ENCODE measurements around the gene NPEPL1. TPM values are rescaled to one million over a fixed set of nuclear protein-coding genes. Genes with fewer than 3 reads are reported as not detected.

NPEPL1 gene
- total RNA-seq, 4 donors from 2014 or later, result 41.6 to 56.0 (median 47.2) TPM

DNA sequence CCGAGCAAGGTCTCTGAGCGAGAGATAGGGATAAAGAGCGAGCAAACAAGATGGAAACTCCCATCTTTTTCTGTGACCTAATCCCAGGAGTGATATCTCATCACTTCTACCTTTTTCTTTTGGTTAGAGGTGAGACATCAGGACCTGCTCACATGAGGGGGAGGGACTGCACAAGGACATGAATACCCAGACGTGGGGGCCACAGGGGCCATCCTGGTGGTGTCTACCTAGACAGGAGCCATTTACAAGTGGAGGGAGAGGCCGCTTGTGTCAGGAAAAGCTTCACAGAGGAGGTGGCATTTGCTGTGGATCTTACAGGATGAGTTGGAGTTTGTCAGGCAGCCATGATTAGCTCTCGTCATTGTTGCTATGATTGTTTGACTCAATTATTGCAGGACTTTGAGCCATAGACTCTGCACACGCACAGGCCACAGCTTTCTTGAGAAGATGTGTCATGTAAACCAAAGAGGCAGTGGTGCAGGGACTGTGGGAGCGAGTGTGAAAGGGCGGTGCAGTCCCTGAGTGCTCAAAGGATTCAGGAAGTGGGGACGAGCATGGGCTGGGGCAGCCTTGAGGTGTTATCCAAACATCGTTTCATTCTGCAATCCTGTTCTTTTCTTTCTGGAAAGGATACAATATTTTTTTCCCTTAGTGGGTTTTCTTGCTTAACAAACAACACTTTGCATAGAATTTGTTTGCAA lies 7.7 kb downstream of the NPEPL1 start:
- no peaks in the 10 kb centered on the region for H3K27me3 ChIP-seq
- H3K36me3 ChIP-seq, result peaks cover 70 to 78% of the 10 kb centered on the region in 2 donors
- TF ChIP-seq POLR2A (IDR thresholded peaks at IDR 0.05) (no peak), CTCF (IDR thresholded peaks at IDR 0.05) (no peak)
- no peak overlapping the region for H3K4me3 ChIP-seq (replicated peaks in 1 of 3)
- no peak overlapping the region for H3K27ac ChIP-seq
- DNase-seq, result no peak
- no peaks in the 10 kb centered on the region for H3K9me3 ChIP-seq
- H3K4me1 ChIP-seq, result no peaks in the 10 kb centered on the region
- intact Hi-C loops (cut with DNase I), result no loop called here
- WGBS, 2 donors, result 86 to 88% methylated on average over 11 of the region's 11 CpGs

DNA sequence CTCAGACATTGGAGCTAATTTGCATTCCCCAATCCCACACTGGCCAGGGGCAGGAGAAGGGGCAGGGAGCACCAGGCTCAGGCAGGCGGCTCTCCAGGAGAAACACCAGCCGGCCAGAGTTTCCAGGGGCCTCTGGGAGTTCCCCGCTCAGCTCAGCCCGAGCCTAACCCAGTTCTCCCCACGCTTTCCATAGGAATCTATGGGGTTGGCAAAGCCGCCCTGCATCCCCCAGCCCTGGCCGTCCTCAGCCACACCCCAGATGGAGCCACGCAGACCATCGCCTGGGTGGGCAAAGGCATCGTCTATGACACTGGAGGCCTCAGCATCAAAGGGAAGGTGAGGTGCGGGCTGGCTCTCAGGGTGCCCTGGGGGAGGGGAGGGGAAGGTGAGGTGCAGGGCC lies 8.2 kb downstream of the NPEPL1 start:
- Histone ChIP-seq H3K9me3 (no peaks in the 10 kb centered on the region), H3K4me1 (no peaks in the 10 kb centered on the region), H3K27me3 (no peaks in the 10 kb centered on the region), H3K36me3 (peaks cover 67 to 73% of the 10 kb centered on the region in 2 donors), H3K4me3 (replicated peaks in 1 of 3) (no peak overlapping the region), H3K27ac (no peak overlapping the region)
- WGBS, 2 donors, result 81 to 85% methylated on average over 7 to 11 of the region's 11 CpGs
- no peak for DNase-seq
- TF ChIP-seq POLR2A (IDR thresholded peaks at IDR 0.05) (no peak), CTCF (IDR thresholded peaks at IDR 0.05) (no peak)
- intact Hi-C loops (cut with DNase I), result no loop called here

DNA sequence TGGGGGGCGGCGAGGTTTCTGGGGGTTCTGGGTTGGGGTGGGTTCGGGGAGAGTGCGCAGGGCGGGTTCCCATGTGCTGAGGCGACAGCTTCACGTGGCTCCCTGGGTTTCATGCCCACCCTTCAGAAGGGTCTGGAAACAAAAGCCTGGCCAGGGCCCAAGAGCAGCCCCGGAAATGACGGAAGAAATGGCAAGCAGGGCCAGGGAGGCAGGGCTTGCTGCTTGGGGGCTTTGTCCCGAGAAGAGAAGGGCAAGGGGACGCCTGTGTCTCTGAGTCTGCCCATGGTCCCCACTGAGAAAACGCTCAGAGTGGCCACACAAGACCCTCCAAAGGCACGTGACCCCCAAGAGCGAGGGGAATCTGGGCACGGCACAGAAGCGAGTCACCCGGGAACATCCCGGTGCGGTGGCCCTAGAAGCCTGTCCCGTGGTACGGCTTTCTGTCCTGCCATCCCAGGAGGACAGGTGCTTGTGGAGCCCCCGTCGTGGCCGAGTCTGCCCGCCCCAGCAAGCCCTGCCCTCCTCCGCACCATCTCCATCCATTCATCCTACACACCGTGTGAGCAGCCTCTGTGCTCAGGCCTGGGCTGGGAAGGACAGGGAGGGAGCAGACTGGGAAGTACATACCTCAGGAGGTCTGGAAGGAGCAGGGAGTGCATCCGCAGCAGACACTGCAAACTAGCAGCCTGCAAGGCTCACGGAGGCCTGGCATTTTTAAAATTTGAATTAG lies 9.0 kb downstream of the NPEPL1 start:
- TF ChIP-seq POLR2A (IDR thresholded peaks at IDR 0.05), result no peak
- no peak for TF ChIP-seq CTCF (IDR thresholded peaks at IDR 0.05)
- intact Hi-C loops (cut with DNase I), result no loop called here
- peaks cover 62 to 65% of the 10 kb centered on the region in 2 donors for H3K36me3 ChIP-seq
- H3K4me1 ChIP-seq, result no peaks in the 10 kb centered on the region
- no peaks in the 10 kb centered on the region for H3K27me3 ChIP-seq
- no peak overlapping the region for H3K27ac ChIP-seq
- no peaks in the 10 kb centered on the region for H3K9me3 ChIP-seq
- no peak overlapping the region for H3K4me3 ChIP-seq (replicated peaks in 1 of 3)
- 90 to 93% methylated on average over 23 to 26 of the region's 29 CpGs for WGBS, 2 donors
- no peak for DNase-seq

DNA sequence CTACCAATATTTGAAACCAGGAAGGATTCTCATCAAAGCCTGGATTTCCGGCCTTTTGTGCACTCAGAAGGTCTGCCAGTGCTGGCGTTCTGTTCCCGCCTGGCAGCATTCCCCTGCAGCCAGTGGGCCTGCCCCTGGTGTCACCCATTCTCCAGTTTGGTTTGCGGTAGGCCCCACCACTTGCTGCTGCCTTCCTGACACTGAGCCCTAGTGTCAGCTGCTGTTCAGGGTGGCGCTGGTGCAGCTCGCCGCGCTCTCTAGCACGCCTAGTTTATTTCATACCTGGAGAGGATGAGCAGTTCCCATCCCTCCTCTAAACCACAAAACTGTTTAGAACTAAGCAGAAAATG lies 9.5 kb downstream of the NPEPL1 start:
- intact Hi-C loops (cut with DNase I), result no loop called here
- Histone ChIP-seq H3K4me1 (no peaks in the 10 kb centered on the region), H3K27me3 (no peaks in the 10 kb centered on the region), H3K27ac (no peak overlapping the region), H3K9me3 (no peaks in the 10 kb centered on the region), H3K4me3 (replicated peaks in 1 of 3) (no peak overlapping the region), H3K36me3 (peaks cover 56 to 59% of the 10 kb centered on the region in 2 donors)
- WGBS, 2 donors, result 93 to 99% methylated on average over 9 of the region's 9 CpGs
- no peak for TF ChIP-seq POLR2A (IDR thresholded peaks at IDR 0.05)
- no peak for TF ChIP-seq CTCF (IDR thresholded peaks at IDR 0.05)
- no peak for DNase-seq
